Breast epithelium (tissue), 4 donors: ENCODE results near the gene LRRC57. TPM values are rescaled to one million over a fixed set of nuclear protein-coding genes. Genes with fewer than 3 reads are reported as not detected.
A peak's percentile ranks its signal among the peaks of the same experiment; 100 is the strongest.

Experiments
- DNase-seq, 2 donors: peaks; one replicate each; pipeline ENCODE4 v3.0.0-alpha.2; 2019; ENCODE audit warnings: low spot score in 2 of 2
- H3K27ac ChIP-seq, 2 donors: fragments of 200-600 bp; sonication (generic) in 1 of 2; one replicate each; pipeline ENCODE4 v1.5.1; 2016 to 2019; ENCODE audit warnings: mild to moderate bottlenecking in 1 of 2
- H3K27me3 ChIP-seq, 2 donors: fragments of 200-600 bp; sonication (generic) in 1 of 2; one replicate each; pipeline versions ENCODE4 v1.5.1 to v1.6.0; 2017 to 2019; ENCODE audit warnings: control low read depth in 1 of 2, mild to moderate bottlenecking in 1 of 2
- H3K36me3 ChIP-seq: fragments of 200-600 bp; one replicate; pipeline ENCODE4 v1.5.1; 2019
- H3K4me1 ChIP-seq, 2 donors: fragments of 200-600 bp; sonication (generic); one replicate each; pipeline ENCODE4 v1.5.1; 2016 to 2019; ENCODE audit warnings: control low read depth in 1 of 2
- H3K4me3 ChIP-seq, 3 donors: fragments of 200-600 bp; sonication (generic); 1 replicate in 2 of 3; 2 replicates in 1 of 3; pipeline ENCODE4 v1.5.1; 2016 to 2019; ENCODE audit warnings: mild to moderate bottlenecking in 3 of 3, moderate library complexity in 2 of 3
- H3K9me3 ChIP-seq, 2 donors: fragments of 200-600 bp; sonication (generic) in 1 of 2; one replicate each; pipeline ENCODE4 v1.5.1; 2016 to 2019; ENCODE audit warnings: control low read depth in 1 of 2
- POLR2A ChIP-seq: fragments of 450-650 bp; IDR thresholded peaks from one replicate; pipeline ENCODE4 v1.6.1; 2016; ENCODE audit warnings: antibody characterized with exemption, mild to moderate bottlenecking, moderate library complexity
- POLR2AphosphoS5 ChIP-seq, 3 donors: sonication (generic); formaldehyde crosslinking; IDR thresholded peaks; one replicate each; pipeline ENCODE4 v1.6.1; 2017; ENCODE audit warnings: antibody characterized with exemption in 3 of 3
- intact Hi-C: fragments of 100-400 bp; cut with DNase I; formaldehyde crosslinking; loops from one replicate; pipeline ENCODE4 v1.15.1; 2023; ENCODE audit warnings: low total_unique reads
- total RNA-seq, 3 donors: library from RNA; depleted of rRNA; stranded (reverse); fragments of >200 nt; gene quantifications; one replicate each; pipeline ENCODE4 v1.1.0, GENCODE V29; 2016
- TF ChIP-seq, protein P1 (sequence below), 3 donors: fragments of 450-650 bp; IDR thresholded peaks; one replicate each; pipeline ENCODE4 v1.5.1; 2016 to 2017; ENCODE audit warnings: antibody characterized with exemption in 3 of 3, mild to moderate bottlenecking in 3 of 3, moderate library complexity in 3 of 3

LRRC57 gene
- total RNA-seq, 3 donors from 2014 or later = 20.3 to 23.3 (median 23.3) TPM

- peaks cover 6 to 13% of the 10 kb centered on the region in 2 donors for H3K4me1 ChIP-seq
- peak overlapping the region; percentile 87 to 95 for H3K27ac ChIP-seq
- intact Hi-C loops = loop anchor here (5.0 kb wide), 1 partner anchor 178 kb away; no protein-coding TSS in a partner anchor
- H3K27me3 ChIP-seq = no peaks in the 10 kb centered on the region
- TF ChIP-seq, protein P1, sequence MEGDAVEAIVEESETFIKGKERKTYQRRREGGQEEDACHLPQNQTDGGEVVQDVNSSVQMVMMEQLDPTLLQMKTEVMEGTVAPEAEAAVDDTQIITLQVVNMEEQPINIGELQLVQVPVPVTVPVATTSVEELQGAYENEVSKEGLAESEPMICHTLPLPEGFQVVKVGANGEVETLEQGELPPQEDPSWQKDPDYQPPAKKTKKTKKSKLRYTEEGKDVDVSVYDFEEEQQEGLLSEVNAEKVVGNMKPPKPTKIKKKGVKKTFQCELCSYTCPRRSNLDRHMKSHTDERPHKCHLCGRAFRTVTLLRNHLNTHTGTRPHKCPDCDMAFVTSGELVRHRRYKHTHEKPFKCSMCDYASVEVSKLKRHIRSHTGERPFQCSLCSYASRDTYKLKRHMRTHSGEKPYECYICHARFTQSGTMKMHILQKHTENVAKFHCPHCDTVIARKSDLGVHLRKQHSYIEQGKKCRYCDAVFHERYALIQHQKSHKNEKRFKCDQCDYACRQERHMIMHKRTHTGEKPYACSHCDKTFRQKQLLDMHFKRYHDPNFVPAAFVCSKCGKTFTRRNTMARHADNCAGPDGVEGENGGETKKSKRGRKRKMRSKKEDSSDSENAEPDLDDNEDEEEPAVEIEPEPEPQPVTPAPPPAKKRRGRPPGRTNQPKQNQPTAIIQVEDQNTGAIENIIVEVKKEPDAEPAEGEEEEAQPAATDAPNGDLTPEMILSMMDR (IDR thresholded peaks at IDR 0.05) = no peak
- TF ChIP-seq POLR2AphosphoS5 (IDR thresholded peaks at IDR 0.05) = no peak
- TF ChIP-seq POLR2A = no peak
- DNase-seq = no peak
- H3K36me3 ChIP-seq = no peaks in the 10 kb centered on the region
- no peaks in the 10 kb centered on the region for H3K9me3 ChIP-seq
- H3K4me3 ChIP-seq = peak overlapping the region; percentile 72 to 87 (median 82)
Measured at GRCh38 chr15:42549032-42549491, 469 bp upstream of the LRRC57 start.

DNA sequence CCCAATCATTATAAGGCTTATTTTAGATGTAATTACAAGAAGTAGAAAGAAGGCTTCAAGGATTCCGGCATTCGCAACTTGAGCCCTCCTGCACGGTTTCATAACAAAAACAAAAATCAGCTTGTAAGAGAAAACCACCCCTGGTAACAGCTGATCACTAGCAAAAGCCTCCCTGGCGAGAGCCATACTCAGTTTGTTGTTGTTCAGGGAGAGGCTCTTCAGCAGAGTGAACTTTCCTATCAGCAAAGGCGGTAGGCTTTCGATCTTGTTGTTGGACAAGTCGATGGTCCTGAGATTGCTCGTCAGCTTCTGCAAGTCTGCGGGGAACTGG is 710 bp downstream of the LRRC57 start:
- intact Hi-C loops = loop anchor here (5.0 kb wide), 1 partner anchor 179 kb away; no protein-coding TSS in a partner anchor
- Histone ChIP-seq H3K27ac (peak overlapping the region; percentile 87 to 95), H3K4me1 (peaks cover 6 to 13% of the 10 kb centered on the region in 2 donors), H3K4me3 (peak overlapping the region; percentile 72 to 87 (median 82)), H3K9me3 (no peaks in the 10 kb centered on the region), H3K27me3 (no peaks in the 10 kb centered on the region), H3K36me3 (no peaks in the 10 kb centered on the region)
- DNase-seq = no peak
- no peak for TF ChIP-seq POLR2AphosphoS5 (IDR thresholded peaks at IDR 0.05)
- TF ChIP-seq, protein P1 (IDR thresholded peaks at IDR 0.05) = no peak
- no peak for TF ChIP-seq POLR2A

- Histone ChIP-seq H3K36me3 (no peaks in the 10 kb centered on the region), H3K9me3 (no peaks in the 10 kb centered on the region), H3K27ac (no peak overlapping the region), H3K4me3 (no peak overlapping the region), H3K4me1 (peaks cover 6 to 13% of the 10 kb centered on the region in 2 donors), H3K27me3 (no peaks in the 10 kb centered on the region)
- no peak for DNase-seq
- intact Hi-C loops = loop anchor here (5.0 kb wide), 1 partner anchor 182 kb away; no protein-coding TSS in a partner anchor
- TF ChIP-seq, protein P1 (IDR thresholded peaks at IDR 0.05) = no peak
- no peak for TF ChIP-seq POLR2AphosphoS5 (IDR thresholded peaks at IDR 0.05)
- no peak for TF ChIP-seq POLR2A
Measured at GRCh38 chr15:42544853-42545629, 3.6 kb downstream of the LRRC57 start.

GRCh38 chr15:42533246-42533645 is 15.3 kb downstream of the LRRC57 start:
- Histone ChIP-seq H3K9me3 (no peaks in the 10 kb centered on the region), H3K4me1 (no peaks in the 10 kb centered on the region), H3K27me3 (no peaks in the 10 kb centered on the region), H3K4me3 (no peak overlapping the region), H3K36me3 (no peaks in the 10 kb centered on the region), H3K27ac (no peak overlapping the region)
- intact Hi-C loops = no loop called here
- TF ChIP-seq, protein P1 (IDR thresholded peaks at IDR 0.05) = no peak
- TF ChIP-seq POLR2AphosphoS5 (IDR thresholded peaks at IDR 0.05) = no peak
- DNase-seq = no peak

DNA sequence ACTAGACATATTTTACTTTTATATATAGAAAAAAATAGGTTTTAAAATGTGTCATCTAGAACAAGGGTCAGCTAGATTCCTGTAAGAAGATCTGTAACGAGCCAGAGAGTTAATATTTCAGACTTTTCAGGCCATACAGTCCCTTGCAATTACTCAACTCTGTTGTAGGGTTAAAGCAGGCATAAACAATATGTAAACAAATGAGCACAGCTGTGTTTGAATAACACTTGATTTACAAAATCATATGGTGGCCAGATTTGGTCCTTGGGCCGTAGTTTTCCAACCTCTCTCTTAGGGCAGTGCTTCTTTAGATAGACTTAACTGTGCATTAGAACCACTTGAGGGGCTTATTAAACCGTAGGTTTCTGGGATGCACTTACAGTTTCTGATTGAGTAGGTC is 19.6 kb downstream of the LRRC57 start:
- H3K27ac ChIP-seq = no peak overlapping the region
- H3K9me3 ChIP-seq = no peaks in the 10 kb centered on the region
- H3K36me3 ChIP-seq = no peaks in the 10 kb centered on the region
- no peaks in the 10 kb centered on the region for H3K27me3 ChIP-seq
- DNase-seq = no peak
- intact Hi-C loops = no loop called here
- TF ChIP-seq POLR2A (no peak), POLR2AphosphoS5 (IDR thresholded peaks at IDR 0.05) (no peak)
- TF ChIP-seq, protein P1 (IDR thresholded peaks at IDR 0.05) = no peak
- no peaks in the 10 kb centered on the region for H3K4me1 ChIP-seq
- H3K4me3 ChIP-seq = no peak overlapping the region
